GM19395 (cell line): ENCODE data around the gene NFU1.

Source experiments
- ATAC-seq: cut with Tn5 transposase; IDR thresholded peaks from one replicate; pipeline ENCODE4 v1.9.1; 2021; ENCODE audit warnings: mild to moderate bottlenecking, moderate library complexity; ENCODE audit not compliant: unreplicated experiment

NFU1 gene

DNA sequence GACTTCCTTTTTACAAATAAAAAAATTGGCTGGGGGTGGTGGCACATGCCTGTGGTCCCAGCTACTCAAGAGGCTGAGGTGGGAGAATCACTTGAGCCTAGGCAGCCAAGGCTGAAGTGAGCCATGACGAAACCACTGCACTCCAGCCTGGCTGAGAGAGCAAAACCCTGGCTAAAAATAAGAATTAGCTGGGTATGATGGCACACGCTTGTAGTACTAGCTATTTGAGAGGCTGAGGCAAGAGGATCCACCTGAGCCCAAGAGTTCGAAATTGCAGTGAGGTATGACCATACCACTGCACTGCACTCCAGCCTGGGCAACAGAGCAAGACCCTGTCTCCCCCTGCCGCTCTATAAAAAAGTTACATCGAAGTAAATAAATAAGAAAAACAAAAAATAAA, 83.9 kb downstream of the NFU1 start:
- no peak for ATAC-seq

- no peak for ATAC-seq
These were observed 88.5 kb downstream of the NFU1 start for GRCh38 chr2:69348781-69349180.
